HG02870 (cell line): ENCODE results near the gene SUPT5H.

ENCODE experiments used
- ATAC-seq: cut with Tn5 transposase; IDR thresholded peaks from one replicate; pipeline ENCODE4 v1.9.1; 2021; ENCODE audit warnings: mild to moderate bottlenecking, moderate library complexity; ENCODE audit not compliant: unreplicated experiment

SUPT5H gene

GRCh38 chr19:39445196-39446111, at the start of gene SUPT5H:
Gene SUPT5H (plus strand): TSS chr19:39445582. CDS start chr19:39445891, 309 bp downstream.
- ATAC-seq = peak; percentile 78

GRCh38 chr19:39397360-39398296, 47.8 kb upstream of the SUPT5H start:
- peak; percentile 41 for ATAC-seq

GRCh38 chr19:39398297-39398864, 47.0 kb upstream of the SUPT5H start:
- ATAC-seq = no peak

GRCh38 chr19:39399668-39400050, 45.7 kb upstream of the SUPT5H start:
- ATAC-seq = no peak

GRCh38 chr19:39400061-39400460, 45.3 kb upstream of the SUPT5H start:
- ATAC-seq = no peak

GRCh38 chr19:39401070-39401548, 44.3 kb upstream of the SUPT5H start:
- ATAC-seq = no peak

- ATAC-seq = no peak
These were observed 43.6 kb upstream of the SUPT5H start for GRCh38 chr19:39401549-39402345.

- ATAC-seq = peak; percentile 24
These were observed 42.8 kb upstream of the SUPT5H start for GRCh38 chr19:39402346-39403300.

- ATAC-seq = no peak
These were observed 41.8 kb upstream of the SUPT5H start for GRCh38 chr19:39403331-39404312.

GRCh38 chr19:39405261-39405957, 40.0 kb upstream of the SUPT5H start:
- ATAC-seq = no peak

- no peak for ATAC-seq
These were observed 39.3 kb upstream of the SUPT5H start for GRCh38 chr19:39405958-39406655.

GRCh38 chr19:39406656-39407409, 38.5 kb upstream of the SUPT5H start, which contains the start of gene ZFP36:
Gene ZFP36 (plus strand): TSS chr19:39406847. CDS start chr19:39406905, 58 bp downstream.
- no peak for ATAC-seq

GRCh38 chr19:39407410-39407659, 38.0 kb upstream of the SUPT5H start:
- no peak for ATAC-seq

- ATAC-seq = no peak
These were observed 37.6 kb upstream of the SUPT5H start for GRCh38 chr19:39407660-39408391.

- ATAC-seq = no peak
These were observed 36.8 kb upstream of the SUPT5H start for GRCh38 chr19:39408392-39409207.
